HepG2 (cell line): ENCODE measurements around the gene DPP3. TPM values are rescaled to one million over a fixed set of nuclear protein-coding genes. Genes with fewer than 3 reads are reported as not detected.
A peak's percentile ranks its signal among the peaks of the same experiment; 100 is the strongest.

Experiments
- BATF2 ChIP-seq: sonication (generic); formaldehyde crosslinking; IDR thresholded peaks from 2 replicates; pipeline ENCODE4 v1.8.0; 2022; ENCODE audit warnings: mild to moderate bottlenecking, missing genetic modification reagents, moderate library complexity
- EED ChIP-seq: sonication (generic); formaldehyde crosslinking; IDR thresholded peaks from 2 replicates; pipeline ENCODE4 v1.5.0; 2020; ENCODE audit warnings: mild to moderate bottlenecking, missing genetic modification reagents
- ETV5 ChIP-seq: IDR thresholded peaks from 2 replicates; pipeline ENCODE4 v1.6.1; 2018; ENCODE audit warnings: missing biosample characterization, missing genetic modification reagents, inconsistent platforms, borderline replicate concordance
- EZH2 ChIP-seq: conservative IDR thresholded peaks from 2 replicates; pipeline ENCODE4 v1.6.1; 2012; ENCODE audit warnings: mild to moderate bottlenecking, low read depth, low read length, moderate library complexity
- GATA4 ChIP-seq: sonication (generic); IDR thresholded peaks from 2 replicates; pipeline ENCODE4 v1.6.1; 2016; ENCODE audit warnings: antibody characterized with exemption, low read depth, borderline replicate concordance
- HOMEZ ChIP-seq: IDR thresholded peaks from 2 replicates; pipeline ENCODE4 v1.6.1; 2016; ENCODE audit warnings: low read depth
- KDM4B ChIP-seq: sonication (generic); formaldehyde crosslinking; IDR thresholded peaks from 2 replicates; pipeline ENCODE4 v1.4.0; 2020; ENCODE audit warnings: missing genetic modification reagents
- NBN ChIP-seq: fragments of 450-650 bp; conservative IDR thresholded peaks from 2 replicates; pipeline ENCODE4 v1.6.1; 2017
- NFKBIZ ChIP-seq: IDR thresholded peaks from 2 replicates; pipeline ENCODE4 v1.6.1; 2018; ENCODE audit warnings: missing genetic modification reagents, missing compliant biosample characterization
- NFYC ChIP-seq: IDR thresholded peaks from 2 replicates; pipeline ENCODE4 v1.6.1; 2016; ENCODE audit warnings: missing genetic modification reagents, missing compliant biosample characterization
- RAD21 ChIP-seq: fragments of 450-650 bp; formaldehyde crosslinking; IDR thresholded peaks from 2 replicates; pipeline ENCODE4 v1.5.0; 2020; ENCODE audit warnings: mild to moderate bottlenecking
- SKI ChIP-seq: fragments of 450-650 bp; IDR thresholded peaks from one replicate; pipeline ENCODE4 v1.6.1; 2018; ENCODE audit warnings: mild to moderate bottlenecking; ENCODE audit not compliant: partially characterized antibody
- TBP ChIP-seq: sonication (generic); formaldehyde crosslinking; IDR thresholded peaks from 2 replicates; pipeline ENCODE4 v1.5.0; 2020; ENCODE audit warnings: missing genetic modification reagents
- ZBTB39 ChIP-seq: sonication (generic); formaldehyde crosslinking; IDR thresholded peaks from 2 replicates; pipeline ENCODE4 v1.5.0; 2020; ENCODE audit warnings: missing genetic modification reagents
- ZBTB42 ChIP-seq: sonication (generic); formaldehyde crosslinking; IDR thresholded peaks from 2 replicates; pipeline ENCODE4 v1.5.0; 2020; ENCODE audit warnings: mild to moderate bottlenecking, missing genetic modification reagents
- ZBTB7A ChIP-seq: sonication (generic); formaldehyde crosslinking; IDR thresholded peaks from 2 replicates; pipeline ENCODE4 v1.8.0; 2022; ENCODE audit warnings: mild to moderate bottlenecking, missing genetic modification reagents
- ZC3H13 ChIP-seq: sonication (generic); formaldehyde crosslinking; IDR thresholded peaks from 2 replicates; pipeline ENCODE4 v1.8.1; 2023; ENCODE audit warnings: mild to moderate bottlenecking, missing genetic modification reagents, moderate library complexity
- ZGPAT ChIP-seq: IDR thresholded peaks from 2 replicates; pipeline ENCODE4 v1.6.1; 2016; ENCODE audit warnings: mild to moderate bottlenecking
- ZNF282 ChIP-seq: fragments of 450-650 bp; IDR thresholded peaks from 2 replicates; pipeline ENCODE4 v1.6.1; 2018; ENCODE audit not compliant: partially characterized antibody
- ZNF451 ChIP-seq: sonication (generic); formaldehyde crosslinking; IDR thresholded peaks from 2 replicates; pipeline ENCODE4 v1.5.0; 2020; ENCODE audit warnings: mild to moderate bottlenecking, missing genetic modification reagents
- ZNF703 ChIP-seq: sonication (generic); formaldehyde crosslinking; IDR thresholded peaks from 2 replicates; pipeline ENCODE4 v1.5.1; 2020; ENCODE audit warnings: missing genetic modification reagents, mild to moderate bottlenecking, moderate library complexity, borderline replicate concordance
- ZNF878 ChIP-seq: sonication (generic); formaldehyde crosslinking; IDR thresholded peaks from 2 replicates; pipeline ENCODE4 v1.8.1; 2023; ENCODE audit warnings: mild to moderate bottlenecking, missing genetic modification reagents, moderate library complexity
- ZNF883 ChIP-seq: sonication (generic); formaldehyde crosslinking; IDR thresholded peaks from 2 replicates; pipeline ENCODE4 v1.5.1; 2020; ENCODE audit warnings: mild to moderate bottlenecking, missing genetic modification reagents; ENCODE audit errors: not compliant biosample characterization
- ZSCAN12 ChIP-seq: sonication (generic); formaldehyde crosslinking; IDR thresholded peaks from 2 replicates; pipeline ENCODE4 v1.9.0; 2021; ENCODE audit warnings: mild to moderate bottlenecking, missing genetic modification reagents
- ZSCAN29 ChIP-seq: sonication (generic); formaldehyde crosslinking; conservative IDR thresholded peaks from 2 replicates; pipeline ENCODE4 v1.4.0; 2020; ENCODE audit warnings: mild to moderate bottlenecking, missing genetic modification reagents
- polyA plus RNA-seq, 8 experiments: library from polyadenylated mRNA; depleted of rRNA in 3 of 8; stranded (reverse) in 7 of 8; unstranded in 1 of 8; fragments of >200 nt; fragmentation: Illumina TruSeq in 4 of 8; extraction: Trizol in 4 of 8; gene quantifications; 2 replicates each; pipeline versions ENCODE4 v1.2.1 to v1.2.3, GENCODE V29; 2011 to 2016; ENCODE audit warnings: low read depth in 4 of 8, missing spikeins in 1 of 8, mixed read lengths in 1 of 8; ENCODE audit not compliant: insufficient read depth in 1 of 8
- total RNA-seq, 5 experiments: library from RNA; depleted of rRNA; stranded (reverse); fragments of >200 nt; fragmentation: Illumina TruSeq; extraction: Trizol; gene quantifications; 2 replicates each; pipeline ENCODE4 v1.2.3, GENCODE V29; 2016; ENCODE audit warnings: low read depth in 1 of 5

Gene DPP3
- total and polyA plus RNA-seq, 2 of the 13 experiments (the other 11 are each of a cell fraction or from before 2014, with no cell fraction given), result 38.4 to 59.8 TPM

GRCh38 chr11:66510271-66510989, 30.2 kb downstream of the DPP3 start, which contains the start of gene BBS1 (continued):
- TF ChIP-seq ZSCAN29 (no peak), TBP (CRISPR knock-in tag) (no peak), BATF2 (CRISPR knock-in tag) (no peak), ZSCAN12 (CRISPR knock-in tag) (no peak), RAD21 (CRISPR knock-in tag) (peak; percentile 40; the same call in 1 of the 2 replicates), ZGPAT (CRISPR knock-in tag) (peak; percentile 72; the same call in 1 of the 2 replicates), SKI (no peak), ZBTB7A (CRISPR knock-in tag) (peak; percentile 50; the same call in 1 of the 2 replicates), KDM4B (CRISPR knock-in tag) (0 out of 2 replicates have a peak, but pooled peaks have one; percentile 25), EZH2 (no peak), ZC3H13 (CRISPR knock-in tag) (no peak), ZNF703 (CRISPR knock-in tag) (no peak), ZNF282 (no peak), ZNF883 (no peak), ZNF451 (CRISPR knock-in tag) (peak; percentile 62; the same call in 1 of the 2 replicates), ZBTB42 (CRISPR knock-in tag) (no peak), GATA4 (no peak), EED (CRISPR knock-in tag) (0 out of 2 replicates have a peak, but pooled peaks have one; percentile 57), NFKBIZ (CRISPR knock-in tag) (peak; percentile 68; the same call in 1 of the 2 replicates), ZBTB39 (CRISPR knock-in tag) (no peak), HOMEZ (CRISPR knock-in tag) (peak; percentile 73), NFYC (CRISPR knock-in tag) (no peak; the same call in 1 of the 2 replicates), NBN (no peak), ETV5 (CRISPR knock-in tag) (peak; percentile 37; the same call in 1 of the 2 replicates), ZNF878 (CRISPR knock-in tag) (0 out of 2 replicates have a peak, but pooled peaks have one; percentile 24)
